Fibroblast of pulmonary artery (primary cell): ENCODE results near the gene GOLPH3L.
"Not testable (repeated sequence)": the region's sequence is repeated elsewhere in the genome, so short reads cannot be mapped to it uniquely, and the experiment has no call there.

Source experiments
- DNase-seq: peaks from one replicate; pipeline ENCODE4 v3.0.0-alpha.2; 2010; ENCODE audit warnings: low read depth
- H3K4me3 ChIP-seq: replicated peaks from 2 replicates; pipeline ENCODE4 v1.5.1; 2011; ENCODE audit warnings: low read depth, mild to moderate bottlenecking, control low read depth, low read length, moderate library complexity
- TF ChIP-seq, protein P1 (sequence below): IDR thresholded peaks from 2 replicates; pipeline ENCODE4 v1.5.1; 2011; ENCODE audit warnings: mild to moderate bottlenecking, control low read depth, low read length, inconsistent platforms; ENCODE audit errors: missing control alignments

GOLPH3L gene

GRCh38 chr1:150696995-150697927, at the start of gene GOLPH3L:
TSS of gene GOLPH3L (minus strand) at chr1:150697154. CDS start at chr1:150694838, 2,316 bp downstream.
- peak within 1 kb of the TSS; percentile 93 for H3K4me3 ChIP-seq
- TF ChIP-seq, protein P1, sequence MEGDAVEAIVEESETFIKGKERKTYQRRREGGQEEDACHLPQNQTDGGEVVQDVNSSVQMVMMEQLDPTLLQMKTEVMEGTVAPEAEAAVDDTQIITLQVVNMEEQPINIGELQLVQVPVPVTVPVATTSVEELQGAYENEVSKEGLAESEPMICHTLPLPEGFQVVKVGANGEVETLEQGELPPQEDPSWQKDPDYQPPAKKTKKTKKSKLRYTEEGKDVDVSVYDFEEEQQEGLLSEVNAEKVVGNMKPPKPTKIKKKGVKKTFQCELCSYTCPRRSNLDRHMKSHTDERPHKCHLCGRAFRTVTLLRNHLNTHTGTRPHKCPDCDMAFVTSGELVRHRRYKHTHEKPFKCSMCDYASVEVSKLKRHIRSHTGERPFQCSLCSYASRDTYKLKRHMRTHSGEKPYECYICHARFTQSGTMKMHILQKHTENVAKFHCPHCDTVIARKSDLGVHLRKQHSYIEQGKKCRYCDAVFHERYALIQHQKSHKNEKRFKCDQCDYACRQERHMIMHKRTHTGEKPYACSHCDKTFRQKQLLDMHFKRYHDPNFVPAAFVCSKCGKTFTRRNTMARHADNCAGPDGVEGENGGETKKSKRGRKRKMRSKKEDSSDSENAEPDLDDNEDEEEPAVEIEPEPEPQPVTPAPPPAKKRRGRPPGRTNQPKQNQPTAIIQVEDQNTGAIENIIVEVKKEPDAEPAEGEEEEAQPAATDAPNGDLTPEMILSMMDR: peak; percentile 20
- peak; percentile 99 for DNase-seq

- H3K4me3 ChIP-seq: no peak overlapping the region
- TF ChIP-seq, protein P1: no peak
- DNase-seq: no peak
These were observed 33.3 kb upstream of the GOLPH3L start for GRCh38 chr1:150730130-150730721.

- TF ChIP-seq, protein P1: no peak
- DNase-seq: no peak
- H3K4me3 ChIP-seq: no peak overlapping the region
These were observed 27.4 kb upstream of the GOLPH3L start for GRCh38 chr1:150724336-150724735.

DNA sequence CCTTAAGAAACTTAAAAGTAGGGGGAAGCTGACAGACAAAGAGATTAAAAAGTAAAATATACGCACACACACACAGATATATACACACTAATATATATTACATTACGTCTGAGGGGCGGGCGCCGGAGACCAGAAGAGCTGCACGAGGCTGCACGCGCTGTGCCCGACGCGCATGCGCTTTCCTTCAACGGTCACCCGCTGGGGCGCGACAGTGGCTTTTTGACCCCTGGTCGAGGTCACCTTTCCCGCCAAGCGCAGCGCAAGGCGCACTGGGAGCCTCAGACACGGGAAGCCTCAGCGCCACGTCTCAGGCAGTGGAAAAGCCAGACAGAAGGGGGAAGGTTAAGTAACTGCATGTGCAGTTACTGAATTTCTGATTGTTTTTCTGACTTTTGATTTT, 23.7 kb upstream of the GOLPH3L start, which contains the start of gene HORMAD1:
Gene HORMAD1, minus strand, starts transcription at position 193 of the 400 bp plus-strand sequence. CDS start 1,390 bp downstream, outside the sequence.
- H3K4me3 ChIP-seq: no peak within 1 kb of the TSS
- TF ChIP-seq, protein P1: no peak
- DNase-seq: no peak

- TF ChIP-seq, protein P1: no peak
- no peak for DNase-seq
These were observed 23.1 kb upstream of the GOLPH3L start for GRCh38 chr1:150720098-150720497.

GRCh38 chr1:150718225-150718891, 21.4 kb upstream of the GOLPH3L start:
- no peak overlapping the region for H3K4me3 ChIP-seq
- no peak for DNase-seq
- TF ChIP-seq, protein P1: no peak

More at GRCh38 chr1:150720098-150720497, 23.1 kb upstream of the GOLPH3L start:
- no peak overlapping the region for H3K4me3 ChIP-seq

DNA sequence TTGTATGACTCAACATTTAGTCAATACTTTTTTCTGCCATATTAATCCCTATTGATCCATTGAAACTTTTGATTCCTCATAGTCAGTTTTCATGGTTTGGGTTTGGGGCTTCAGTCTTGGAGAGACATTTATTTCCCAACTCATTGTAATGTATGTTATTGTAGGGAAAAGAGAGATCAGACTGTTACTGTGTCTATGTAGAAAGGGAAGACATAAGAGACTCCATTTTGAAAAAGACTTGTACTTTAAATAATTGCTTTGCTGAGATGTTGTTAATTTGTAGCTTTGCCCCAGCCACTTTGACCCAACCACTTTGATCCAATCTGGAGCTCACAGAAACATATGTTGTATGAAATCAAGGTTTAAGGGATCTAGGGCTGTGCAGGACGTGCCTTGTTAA, 12.1 kb upstream of the GOLPH3L start:
- H3K4me3 ChIP-seq, DNase-seq: not testable (repeated sequence)
